Sigmoid colon (tissue), 4 donors: ENCODE results near the gene KCNJ5.

ENCODE experiments used
- EP300 ChIP-seq, 4 donors: sonication (generic); formaldehyde crosslinking; IDR thresholded peaks; one replicate each; pipeline ENCODE4 v1.6.1; 2017; ENCODE audit warnings: antibody characterized with exemption in 4 of 4
- POLR2A ChIP-seq, 2 donors: fragments of 450-650 bp; IDR thresholded peaks; one replicate each; pipeline ENCODE4 v1.6.1; 2016; ENCODE audit warnings: antibody characterized with exemption in 2 of 2, mild to moderate bottlenecking in 2 of 2, moderate library complexity in 2 of 2
- POLR2AphosphoS5 ChIP-seq, 4 donors: sonication (generic); formaldehyde crosslinking; IDR thresholded peaks; one replicate each; pipeline ENCODE4 v1.6.1; 2017; ENCODE audit warnings: antibody characterized with exemption in 4 of 4
- TF ChIP-seq, protein P1 (sequence below), 4 experiments: fragments of 450-650 bp in 3 of 4; fragments of 200-600 bp in 1 of 4; IDR thresholded peaks; one replicate each; pipeline ENCODE4 v1.5.1; 2016 to 2019; ENCODE audit warnings: antibody characterized with exemption in 4 of 4, mild to moderate bottlenecking in 3 of 4, moderate library complexity in 2 of 4

DNA sequence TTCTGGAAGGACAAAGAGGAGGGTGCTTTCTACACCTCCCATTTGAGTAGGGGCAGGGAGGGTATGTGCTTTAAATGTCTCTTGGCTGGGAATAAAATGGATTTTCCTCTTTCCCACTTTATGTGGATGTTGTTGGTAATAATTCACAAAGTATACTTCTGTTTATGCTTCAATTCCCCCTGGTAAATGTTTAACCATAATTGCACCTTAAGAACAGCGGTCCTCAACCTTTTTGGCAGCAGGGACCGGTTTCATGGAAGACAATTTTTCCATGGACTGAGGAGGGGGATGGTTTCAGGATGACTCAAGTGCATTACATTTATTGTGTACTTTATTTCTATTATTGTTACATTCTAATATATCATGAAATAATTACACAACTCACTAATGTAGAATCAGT is 55.5 kb downstream of the KCNJ5 start:
- TF ChIP-seq POLR2A (IDR thresholded peaks at IDR 0.05): no peak
- TF ChIP-seq, protein P1, sequence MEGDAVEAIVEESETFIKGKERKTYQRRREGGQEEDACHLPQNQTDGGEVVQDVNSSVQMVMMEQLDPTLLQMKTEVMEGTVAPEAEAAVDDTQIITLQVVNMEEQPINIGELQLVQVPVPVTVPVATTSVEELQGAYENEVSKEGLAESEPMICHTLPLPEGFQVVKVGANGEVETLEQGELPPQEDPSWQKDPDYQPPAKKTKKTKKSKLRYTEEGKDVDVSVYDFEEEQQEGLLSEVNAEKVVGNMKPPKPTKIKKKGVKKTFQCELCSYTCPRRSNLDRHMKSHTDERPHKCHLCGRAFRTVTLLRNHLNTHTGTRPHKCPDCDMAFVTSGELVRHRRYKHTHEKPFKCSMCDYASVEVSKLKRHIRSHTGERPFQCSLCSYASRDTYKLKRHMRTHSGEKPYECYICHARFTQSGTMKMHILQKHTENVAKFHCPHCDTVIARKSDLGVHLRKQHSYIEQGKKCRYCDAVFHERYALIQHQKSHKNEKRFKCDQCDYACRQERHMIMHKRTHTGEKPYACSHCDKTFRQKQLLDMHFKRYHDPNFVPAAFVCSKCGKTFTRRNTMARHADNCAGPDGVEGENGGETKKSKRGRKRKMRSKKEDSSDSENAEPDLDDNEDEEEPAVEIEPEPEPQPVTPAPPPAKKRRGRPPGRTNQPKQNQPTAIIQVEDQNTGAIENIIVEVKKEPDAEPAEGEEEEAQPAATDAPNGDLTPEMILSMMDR (IDR thresholded peaks at IDR 0.05): no peak
- no peak for TF ChIP-seq POLR2AphosphoS5 (IDR thresholded peaks at IDR 0.05)
- no peak for TF ChIP-seq EP300 (IDR thresholded peaks at IDR 0.05)
